Central memory CD8-positive, alpha-beta T cell (primary cell): ENCODE data around the gene TMEM61.

ENCODE experiments used
- ATAC-seq: fragments of 150-1000 bp; cut with Tn5 transposase; replicated peaks from 2 replicates; pipeline ENCODE4 v1.10.0; 2022; ENCODE audit warnings: mild to moderate bottlenecking, moderate FRiP score, moderate number of reproducible peaks; ENCODE audit not compliant: poor library complexity, severe bottlenecking; ENCODE audit errors: extremely low read depth
- DNase-seq, 2 donors: peaks; one replicate each; pipeline ENCODE4 v3.0.0; 2021; ENCODE audit warnings: low spot score in 2 of 2
- H3K27ac Mint-ChIP-seq: one replicate; pipeline ENCODE4 v1.8.0; 2022; ENCODE audit warnings: low read depth, mild to moderate bottlenecking, moderate library complexity, mixed read lengths
- H3K27me3 Mint-ChIP-seq: one replicate; pipeline ENCODE4 v1.8.0; 2022; ENCODE audit warnings: mixed read lengths
- H3K36me3 Mint-ChIP-seq: one replicate; pipeline ENCODE4 v1.8.0; 2022; ENCODE audit warnings: mild to moderate bottlenecking, moderate library complexity, mixed read lengths; ENCODE audit not compliant: insufficient read depth
- H3K4me1 Mint-ChIP-seq: one replicate; pipeline ENCODE4 v1.8.0; 2022; ENCODE audit warnings: mixed read lengths
- H3K4me3 Mint-ChIP-seq: one replicate; pipeline ENCODE4 v1.8.0; 2022; ENCODE audit warnings: mild to moderate bottlenecking, moderate library complexity, mixed read lengths
- H3K9me3 Mint-ChIP-seq: one replicate; pipeline ENCODE4 v1.8.0; 2022; ENCODE audit warnings: mixed read lengths

The TMEM61 gene

GRCh38 chr1:55040933-55041494 lies 60.6 kb downstream of the TMEM61 start:
- H3K4me3 Mint-ChIP-seq: no peak overlapping the region
- no peaks in the 10 kb centered on the region for H3K9me3 Mint-ChIP-seq
- DNase-seq: no peak
- no peaks in the 10 kb centered on the region for H3K4me1 Mint-ChIP-seq
- H3K27me3 Mint-ChIP-seq: peaks cover 65% of the 10 kb centered on the region
- no peak overlapping the region for H3K27ac Mint-ChIP-seq
- ATAC-seq: no peak
- no peaks in the 10 kb centered on the region for H3K36me3 Mint-ChIP-seq

- Mint-ChIP-seq H3K4me1 (no peaks in the 10 kb centered on the region), H3K9me3 (no peaks in the 10 kb centered on the region), H3K36me3 (no peaks in the 10 kb centered on the region), H3K27me3 (peaks cover 59% of the 10 kb centered on the region), H3K4me3 (no peak overlapping the region), H3K27ac (no peak overlapping the region)
- ATAC-seq: no peak
- DNase-seq: no peak
These were observed 61.2 kb downstream of the TMEM61 start for GRCh38 chr1:55041613-55042012.
